Stimulated activated CD8-positive, alpha-beta memory T cell treated with anti-CD3 and anti-CD28 coated beads, Interleukin-2, amount 100 ng/mL, for 48 hours (primary cell): ENCODE data around the gene OR2T4.

Source experiments
- DNase-seq, 2 donors: peaks; one replicate each; pipeline ENCODE4 v3.0.0-alpha.2; 2020; ENCODE audit warnings: low read depth in 2 of 2

The OR2T4 gene, protein sequence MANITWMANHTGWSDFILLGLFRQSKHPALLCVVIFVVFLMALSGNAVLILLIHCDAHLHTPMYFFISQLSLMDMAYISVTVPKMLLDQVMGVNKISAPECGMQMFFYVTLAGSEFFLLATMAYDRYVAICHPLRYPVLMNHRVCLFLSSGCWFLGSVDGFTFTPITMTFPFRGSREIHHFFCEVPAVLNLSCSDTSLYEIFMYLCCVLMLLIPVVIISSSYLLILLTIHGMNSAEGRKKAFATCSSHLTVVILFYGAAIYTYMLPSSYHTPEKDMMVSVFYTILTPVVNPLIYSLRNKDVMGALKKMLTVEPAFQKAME

DNA sequence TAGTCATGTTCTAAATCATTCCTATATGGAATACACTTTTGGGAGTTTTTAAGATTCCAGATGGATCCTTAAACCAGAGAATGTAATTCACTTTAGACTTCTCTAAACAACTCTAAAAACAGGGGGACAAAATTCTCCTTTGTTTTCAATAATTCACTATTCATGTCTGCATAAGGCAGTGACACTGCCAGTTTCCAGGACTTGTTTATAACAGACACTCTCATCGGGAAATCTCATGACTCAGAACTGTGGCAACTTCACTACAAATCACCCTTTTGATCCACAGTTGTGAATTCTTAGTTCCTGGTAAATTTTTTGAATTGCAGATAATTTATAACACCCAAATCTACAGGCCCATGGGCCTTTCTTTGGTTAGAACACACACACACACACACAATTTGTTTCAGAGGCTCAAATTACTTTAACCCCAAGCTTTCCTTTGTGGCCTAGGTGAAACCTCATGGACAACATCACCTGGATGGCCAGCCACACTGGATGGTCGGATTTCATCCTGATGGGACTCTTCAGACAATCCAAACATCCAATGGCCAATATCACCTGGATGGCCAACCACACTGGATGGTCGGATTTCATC is at the start of gene OR2T4:
OR2T4 (plus strand) TSS at position 545 of the 595 bp plus-strand sequence; CDS start at position 545, 0 bp downstream.
- DNase-seq, result no peak

DNA sequence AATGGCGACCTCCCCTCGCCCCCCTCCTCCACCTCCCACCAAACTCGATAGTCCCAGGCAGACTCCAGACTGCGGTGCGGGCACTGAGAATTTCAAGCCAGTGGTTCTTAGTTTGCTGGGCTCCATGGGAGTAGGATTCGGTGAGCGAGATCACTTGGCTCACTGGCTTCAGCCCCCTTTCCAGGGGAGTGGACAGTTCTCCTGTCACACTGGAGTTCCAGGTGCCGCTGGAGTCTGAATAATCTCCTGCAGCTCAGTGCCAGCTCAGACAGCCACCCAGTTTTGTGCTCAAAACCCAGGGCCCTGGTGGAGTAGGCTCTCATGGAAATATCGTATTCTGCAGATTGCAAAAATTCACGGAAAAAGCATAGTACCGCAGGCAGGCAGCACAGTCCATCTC is 44.7 kb upstream of the OR2T4 start:
- no peak for DNase-seq

DNA sequence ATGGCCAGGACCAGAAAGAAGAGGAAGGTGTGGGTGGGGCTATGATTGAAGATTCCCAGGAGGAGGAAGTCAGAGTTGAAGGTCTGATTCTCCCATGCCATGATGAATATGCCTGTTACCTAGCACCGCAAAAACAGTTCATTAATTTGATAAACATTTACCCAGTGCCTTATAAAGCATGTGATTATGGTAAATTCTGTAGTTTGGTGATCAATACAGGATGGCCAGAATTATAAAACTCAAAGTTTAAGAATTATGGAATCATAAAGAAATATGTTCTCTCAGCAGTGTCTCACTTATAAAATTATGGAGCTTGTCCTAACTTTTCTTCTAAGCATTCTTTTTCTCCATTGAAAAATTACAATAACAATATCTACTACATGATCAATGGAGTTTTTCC is 37.0 kb upstream of the OR2T4 start, which contains the start of gene OR2M7:
OR2M7 (minus strand) TSS at position 101 of the 400 bp plus-strand sequence; CDS start at position 101, 0 bp downstream.
- no peak for DNase-seq

- no peak for DNase-seq
Measured at GRCh38 chr1:248343451-248343850, 18.0 kb upstream of the OR2T4 start.

DNA sequence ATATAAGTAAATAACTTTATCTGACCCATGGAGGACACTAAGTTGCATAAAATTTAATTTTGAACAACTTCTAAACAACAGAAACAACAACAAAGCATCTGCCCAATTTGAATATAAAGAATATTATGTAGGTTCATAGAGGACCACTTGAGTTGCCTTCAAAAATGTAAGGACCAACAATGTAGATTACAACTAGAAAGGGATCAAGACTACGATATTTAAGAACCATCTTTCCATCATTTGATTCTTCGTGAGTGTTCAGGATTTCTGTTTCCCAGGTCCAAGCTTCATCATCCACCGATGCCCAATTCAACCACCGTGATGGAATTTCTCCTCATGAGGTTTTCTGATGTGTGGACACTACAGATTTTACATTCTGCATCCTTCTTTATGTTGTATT is 13.0 kb upstream of the OR2T4 start, which contains the start of gene OR14C36:
OR14C36 (plus strand) TSS at position 301 of the 400 bp plus-strand sequence; CDS start at position 301, 0 bp downstream.
- no peak for DNase-seq

DNA sequence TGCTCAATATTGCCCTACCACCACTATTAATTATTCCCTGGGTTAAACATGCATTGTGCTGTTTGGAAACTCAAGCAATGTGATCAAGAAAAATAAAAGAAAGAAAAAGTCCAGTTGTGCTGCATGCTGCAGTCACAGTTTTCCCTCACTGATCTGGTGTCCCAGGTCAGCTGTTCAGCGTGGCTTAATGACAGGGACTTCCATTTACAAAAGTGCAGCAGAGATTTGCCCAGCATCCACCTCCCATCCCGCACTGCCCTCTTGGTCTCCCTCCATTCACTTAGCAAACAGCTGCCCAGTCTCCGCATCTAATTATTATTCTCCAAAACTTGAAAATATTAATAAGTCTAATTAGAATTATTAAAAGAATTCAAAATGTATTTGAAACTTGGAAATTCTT is 2.0 kb upstream of the OR2T4 start:
- DNase-seq, result no peak

GRCh38 chr1:248366609-248367008 is 5.1 kb downstream of the OR2T4 start:
- DNase-seq, result no peak

- DNase-seq, result no peak
Measured at GRCh38 chr1:248372394-248372793, 10.9 kb downstream of the OR2T4 start.

- DNase-seq, result no peak
Measured at GRCh38 chr1:248373761-248374160, 12.3 kb downstream of the OR2T4 start.

- no peak for DNase-seq
Measured at GRCh38 chr1:248375446-248375845, 14.0 kb downstream of the OR2T4 start, which contains the start of gene OR2T6. Gene OR2T6 (plus strand): TSS chr1:248375746. CDS start chr1:248387609, 11,863 bp downstream.

GRCh38 chr1:248376916-248377315 is 15.5 kb downstream of the OR2T4 start:
- DNase-seq, result no peak

DNA sequence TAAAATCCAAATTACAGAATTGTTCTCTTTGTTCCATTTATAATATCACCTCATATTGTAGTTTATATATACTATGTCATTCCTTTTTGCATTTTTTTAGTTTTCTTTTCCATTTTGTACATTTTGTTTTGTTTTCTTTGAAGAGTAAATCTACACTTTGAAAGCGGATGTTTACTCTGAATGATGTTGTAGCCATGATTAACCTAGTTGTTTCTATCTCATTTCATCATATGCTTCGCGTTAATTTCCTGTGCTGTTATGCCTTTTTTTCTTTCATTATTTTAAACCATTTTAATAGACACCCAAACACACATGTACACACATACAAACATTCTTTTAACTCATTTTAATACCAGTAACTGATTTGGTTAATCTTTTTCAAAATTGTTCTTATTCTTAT is 19.4 kb downstream of the OR2T4 start:
- no peak for DNase-seq

DNA sequence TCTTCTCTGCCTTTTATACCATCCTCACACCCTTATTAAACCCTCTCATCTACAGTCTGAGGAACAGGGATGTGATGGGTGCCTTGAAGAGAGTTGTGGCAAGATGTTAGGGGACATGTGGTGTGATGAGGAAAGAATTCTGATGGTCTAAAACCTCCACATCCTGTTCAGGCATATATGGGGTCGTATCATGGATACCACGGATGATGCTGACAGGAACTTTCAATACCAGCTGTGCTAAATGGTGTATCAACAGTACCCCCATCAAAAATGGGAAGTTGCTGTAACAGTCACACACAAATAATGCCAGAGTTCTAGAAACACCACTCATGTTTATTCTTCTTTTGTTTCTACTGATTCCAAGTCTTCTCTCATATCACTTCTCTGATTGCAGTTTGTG is 27.0 kb downstream of the OR2T4 start:
- DNase-seq, result no peak

GRCh38 chr1:248393050-248393449 is 31.6 kb downstream of the OR2T4 start:
- DNase-seq, result no peak

DNA sequence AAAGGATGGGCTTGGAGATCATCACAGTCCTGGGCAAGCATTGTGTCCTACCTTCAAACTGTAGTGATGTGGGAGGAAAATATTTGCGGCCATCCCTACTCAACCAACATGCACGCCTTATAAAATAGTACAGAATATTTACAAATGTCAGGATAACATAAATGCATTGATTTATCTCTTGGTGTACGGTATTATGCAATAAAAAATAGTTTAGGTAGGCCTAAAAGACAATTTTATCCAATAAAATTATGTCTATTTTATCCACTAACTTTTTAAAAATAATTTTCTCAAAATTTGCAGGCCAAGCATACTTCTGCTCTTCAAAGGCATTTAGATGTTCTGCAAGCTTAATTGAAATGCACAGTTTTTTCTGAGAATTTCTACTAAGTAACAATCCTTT is 41.3 kb downstream of the OR2T4 start, which contains the start of gene OR2T1:
OR2T1 (plus strand) TSS at position 301 of the 400 bp plus-strand sequence. CDS start 3,100 bp downstream, outside the sequence.
- DNase-seq, result no peak

DNA sequence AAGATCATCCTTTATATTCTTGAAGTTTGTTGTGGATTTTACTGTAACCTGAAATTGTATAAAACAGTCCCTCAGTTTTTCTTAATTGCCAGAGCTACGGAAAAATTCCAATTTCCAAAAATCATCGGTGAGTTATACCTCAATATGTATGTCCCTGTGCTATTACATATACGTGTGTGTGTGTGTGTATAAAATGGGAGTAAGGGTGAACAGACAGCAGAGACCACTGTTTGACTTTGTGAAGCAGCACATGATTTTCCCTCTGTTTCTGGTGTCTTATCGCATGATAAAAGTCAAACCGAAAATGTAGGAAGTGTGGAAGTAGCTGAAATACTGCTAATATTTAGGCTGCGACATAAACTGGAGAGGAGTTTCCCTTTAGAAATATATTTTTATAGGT is 42.6 kb downstream of the OR2T4 start:
- no peak for DNase-seq

DNA sequence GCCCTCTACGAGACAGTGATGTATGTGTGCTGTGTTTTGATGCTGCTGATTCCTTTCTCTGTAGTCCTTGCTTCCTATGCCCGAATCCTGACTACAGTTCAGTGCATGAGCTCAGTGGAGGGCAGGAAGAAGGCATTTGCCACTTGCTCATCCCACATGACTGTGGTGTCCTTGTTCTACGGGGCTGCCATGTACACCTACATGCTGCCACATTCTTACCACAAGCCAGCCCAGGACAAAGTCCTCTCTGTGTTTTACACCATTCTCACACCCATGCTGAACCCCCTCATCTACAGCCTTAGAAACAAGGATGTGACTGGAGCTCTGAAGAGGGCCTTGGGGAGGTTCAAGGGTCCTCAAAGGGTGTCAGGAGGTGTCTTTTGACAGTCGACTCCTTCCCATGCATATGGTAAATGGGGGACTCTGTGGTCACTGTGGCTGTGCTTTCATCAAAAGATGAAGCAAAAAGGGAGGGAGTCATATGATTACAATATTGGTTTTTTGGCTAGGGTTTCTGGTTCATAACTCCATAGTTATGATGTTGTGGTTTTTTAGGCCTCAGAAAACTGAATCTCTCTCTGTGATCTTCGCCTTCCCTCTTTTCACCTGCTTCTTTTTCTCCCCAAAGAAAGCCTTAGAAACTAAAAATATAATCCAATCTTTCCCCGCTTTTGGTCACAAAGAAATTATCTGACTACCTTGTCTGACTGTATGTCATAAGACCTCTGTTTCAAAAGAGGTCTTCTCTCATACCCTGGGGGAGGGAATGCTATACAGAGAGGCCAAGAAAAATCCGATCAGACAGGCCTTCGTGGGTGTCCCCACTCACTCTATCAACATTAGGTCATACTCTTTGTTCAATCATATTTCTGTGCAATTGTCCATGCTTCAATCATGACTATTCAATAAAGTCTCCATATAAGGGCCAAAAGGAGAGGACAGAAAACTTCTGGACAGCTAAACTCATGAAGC is 45.5 kb downstream of the OR2T4 start:
- no peak for DNase-seq
